GM21515 (cell line): ENCODE measurements around the gene TP53AIP1.

Experiments used
- ATAC-seq: cut with Tn5 transposase; IDR thresholded peaks from one replicate; pipeline ENCODE4 v1.9.1; 2021; ENCODE audit not compliant: unreplicated experiment

The TP53AIP1 gene, protein sequence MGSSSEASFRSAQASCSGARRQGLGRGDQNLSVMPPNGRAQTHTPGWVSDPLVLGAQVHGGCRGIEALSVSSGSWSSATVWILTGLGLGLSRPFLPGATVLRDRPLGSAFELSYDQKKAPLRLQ

DNA sequence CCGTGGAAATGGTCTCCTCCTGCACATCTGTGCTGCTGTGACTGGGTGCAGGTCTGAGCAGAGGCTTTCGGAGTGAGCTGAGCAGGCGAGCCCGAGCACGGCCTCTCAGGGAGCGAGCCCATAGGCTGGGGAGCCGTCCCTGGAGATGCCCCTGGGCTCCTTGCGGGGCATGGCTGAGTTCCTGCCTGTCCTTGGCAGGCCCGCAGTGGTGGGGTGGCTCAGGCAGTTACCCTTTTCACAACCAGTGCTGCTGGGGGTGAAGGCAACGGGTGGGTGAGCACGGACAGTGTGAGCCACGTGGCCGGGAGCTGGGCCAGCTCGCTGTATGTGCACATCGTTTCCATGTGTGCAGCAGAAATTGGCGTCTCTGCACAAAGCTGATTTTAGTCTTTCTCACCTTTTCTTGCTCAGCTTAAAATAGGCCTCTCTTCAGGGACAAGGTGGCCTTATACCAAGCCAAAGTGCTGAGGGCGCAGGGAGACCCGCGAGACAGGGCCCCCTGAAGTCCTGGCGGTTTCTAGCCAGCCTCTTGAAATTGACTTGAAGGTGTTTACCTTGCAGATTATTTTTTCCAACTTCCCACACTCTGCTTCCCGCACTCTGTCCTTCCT, at the start of gene TP53AIP1:
TP53AIP1 (minus strand) TSS at position 55 of the 611 bp plus-strand sequence. CDS start 5,053 bp downstream, outside the sequence.
- ATAC-seq = no peak

DNA sequence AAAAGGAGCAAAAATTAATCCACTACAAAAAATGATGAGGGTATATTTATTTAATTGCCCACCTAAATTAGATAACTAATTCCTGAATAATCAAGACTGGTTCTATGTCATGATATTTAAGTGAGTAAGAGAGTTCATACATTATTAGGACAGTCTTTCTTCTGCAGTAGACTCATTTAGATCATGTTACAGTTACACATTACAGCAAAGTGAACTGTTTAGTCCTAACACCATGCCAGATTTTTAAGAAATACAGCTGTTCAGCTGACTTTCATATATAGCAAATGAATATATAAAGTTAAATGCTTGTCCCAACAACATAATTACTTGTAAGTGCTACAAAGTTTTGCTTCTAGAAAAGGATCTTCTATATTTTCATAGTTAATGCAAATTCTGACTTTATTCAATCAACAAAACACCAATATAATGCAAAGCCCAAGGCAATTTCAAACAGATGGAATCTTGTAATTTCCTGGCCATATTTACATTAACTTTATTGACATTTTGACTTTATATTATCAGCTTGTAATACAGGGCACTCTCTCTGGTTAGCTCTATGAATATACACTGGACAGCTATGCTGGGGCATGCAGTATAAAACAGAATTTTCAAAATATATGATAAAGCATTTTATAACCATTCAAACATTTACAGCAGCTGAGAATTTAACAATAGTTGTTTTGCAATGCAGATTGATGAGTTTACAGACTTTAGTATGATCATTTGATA, 45.7 kb upstream of the TP53AIP1 start:
- ATAC-seq = no peak

DNA sequence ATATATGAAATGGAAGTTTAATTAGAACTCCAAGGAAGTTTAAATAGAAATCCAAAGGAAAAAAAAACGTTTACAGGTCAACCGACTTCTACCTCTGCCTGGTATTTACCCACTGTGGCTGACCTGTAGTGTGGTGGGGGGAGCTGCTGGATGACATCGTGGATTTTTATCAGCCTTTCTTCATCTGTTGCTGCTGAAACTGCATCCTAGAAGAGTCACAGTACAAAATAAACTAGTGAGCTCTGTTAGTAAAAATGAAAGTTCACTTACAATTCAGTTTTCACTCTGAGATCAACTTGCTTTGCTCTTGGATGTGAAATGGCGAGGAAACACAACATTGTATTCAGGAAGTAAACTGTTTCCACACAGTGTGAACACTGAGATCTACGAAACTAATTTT, 43.2 kb upstream of the TP53AIP1 start:
- ATAC-seq = no peak

DNA sequence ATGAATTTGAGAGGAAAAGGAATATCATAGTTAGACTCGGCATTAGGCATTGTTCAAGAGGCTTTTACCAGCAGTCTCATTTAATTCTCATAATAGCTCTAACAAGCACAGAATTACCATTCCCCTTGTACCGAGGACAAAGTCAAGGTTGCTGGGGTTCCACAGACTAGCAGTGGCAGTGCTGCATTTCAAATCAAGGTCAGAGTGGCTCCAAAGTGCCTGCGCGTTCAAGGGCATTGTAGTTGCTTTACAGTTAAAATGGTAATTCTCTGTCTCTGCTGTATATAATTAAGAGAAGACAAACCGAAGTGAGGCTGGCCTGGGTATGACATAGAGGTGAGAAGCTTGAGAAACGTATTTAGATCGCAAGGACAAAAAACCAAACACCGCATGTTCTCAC, 40.4 kb upstream of the TP53AIP1 start:
- no peak for ATAC-seq

DNA sequence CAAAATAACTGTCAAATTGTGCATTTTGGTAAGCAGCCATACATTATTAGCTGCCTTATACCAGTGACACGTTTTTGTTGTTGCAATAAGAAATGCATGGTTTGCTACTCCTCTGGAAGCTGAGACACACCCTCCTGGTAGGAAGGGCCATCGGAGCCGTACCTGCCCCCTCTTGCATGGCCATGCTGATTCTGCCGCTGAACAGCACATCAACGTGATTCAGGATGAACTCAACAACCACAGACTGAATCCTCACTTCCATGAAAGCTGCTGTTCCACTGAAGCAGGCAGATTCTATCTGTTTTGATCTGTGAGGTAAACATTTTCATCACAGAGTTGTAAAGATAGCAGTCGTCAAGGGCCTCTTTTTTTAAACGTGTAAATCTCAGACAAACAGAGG, 38.6 kb upstream of the TP53AIP1 start:
- ATAC-seq = no peak

DNA sequence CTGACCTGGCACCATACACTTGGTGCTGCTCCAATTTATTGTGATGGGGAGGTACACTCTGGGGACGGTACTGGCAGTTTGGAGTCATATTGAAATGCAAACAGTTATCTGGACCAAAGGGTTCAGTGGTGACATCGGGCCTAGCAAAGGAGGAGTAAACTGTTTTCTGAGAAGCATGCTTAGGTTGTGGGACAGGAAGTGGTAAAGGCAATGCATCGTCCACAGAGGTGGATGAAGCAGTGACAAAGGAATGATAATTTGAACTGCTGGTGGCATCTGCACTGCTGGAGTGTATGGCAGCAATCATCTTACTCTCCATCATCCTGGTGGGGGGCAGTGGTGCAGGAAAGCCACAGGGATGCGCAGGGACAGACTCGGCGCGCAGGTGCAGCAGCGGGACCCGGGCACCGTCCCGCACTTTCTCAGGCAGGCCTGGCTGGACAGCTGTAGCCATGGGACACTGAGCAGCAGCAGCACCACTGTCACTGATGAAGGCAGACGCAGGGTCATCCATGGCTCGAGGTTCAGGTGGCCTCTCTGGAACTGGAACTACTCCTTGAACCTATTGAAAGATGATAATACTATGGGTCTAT, 28.0 kb upstream of the TP53AIP1 start:
- ATAC-seq = no peak

DNA sequence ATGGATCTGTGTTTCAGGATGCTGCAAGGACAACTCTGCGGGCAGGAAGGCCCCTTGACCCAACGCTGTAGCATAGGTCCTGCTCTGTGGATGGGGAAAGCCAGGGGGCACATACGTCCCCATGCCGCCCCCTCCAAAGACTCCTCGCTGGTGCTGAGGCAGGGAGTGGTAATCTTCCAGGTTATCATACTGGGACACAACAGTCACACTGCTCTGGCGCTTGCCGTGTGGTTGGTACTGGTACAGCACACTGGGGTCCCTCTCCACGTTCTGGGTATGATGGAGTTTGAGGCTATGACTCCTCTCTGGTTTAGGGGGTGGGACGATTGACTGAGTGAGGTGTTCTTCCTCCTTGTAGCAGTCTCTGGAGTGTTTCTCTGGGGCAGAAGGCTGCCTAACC, 26.2 kb upstream of the TP53AIP1 start:
- no peak for ATAC-seq

DNA sequence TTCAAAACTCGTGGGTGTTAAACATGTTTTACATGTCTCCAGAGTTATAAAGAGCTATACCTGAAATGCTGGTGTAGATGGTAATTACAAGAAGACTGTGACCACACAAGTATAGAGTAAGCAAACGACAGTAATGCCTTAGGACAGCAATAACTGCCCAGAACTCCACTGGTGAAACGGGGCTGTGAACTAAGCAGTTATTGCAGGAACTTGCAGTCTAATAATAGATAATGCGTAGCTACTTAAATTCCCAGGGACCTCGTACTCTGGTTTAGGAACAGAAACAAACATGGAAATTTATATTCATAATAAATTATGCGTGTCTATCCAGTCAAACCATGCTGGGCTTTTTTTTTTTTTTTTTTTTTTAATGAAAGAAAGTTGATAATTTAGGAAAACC, 24.9 kb upstream of the TP53AIP1 start:
- ATAC-seq = no peak

DNA sequence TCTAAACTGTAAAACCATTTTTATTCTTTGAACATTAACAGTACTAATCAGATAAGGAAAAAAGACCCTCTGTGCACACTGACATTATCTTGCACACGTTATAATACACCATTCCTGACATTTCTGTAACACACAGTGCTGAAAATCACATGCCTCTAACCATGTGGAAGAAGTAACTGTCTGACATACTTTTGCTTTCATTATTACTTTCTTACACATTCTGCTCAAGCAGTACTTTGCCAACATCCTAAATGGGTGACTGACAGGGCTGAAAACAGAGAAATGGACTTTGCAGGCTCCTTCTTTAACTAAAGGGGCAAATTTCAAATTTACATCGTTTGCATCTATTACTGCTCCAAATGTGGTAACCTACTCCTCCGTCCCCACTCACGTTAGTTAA, 22.8 kb upstream of the TP53AIP1 start:
- peak; percentile 99 for ATAC-seq

DNA sequence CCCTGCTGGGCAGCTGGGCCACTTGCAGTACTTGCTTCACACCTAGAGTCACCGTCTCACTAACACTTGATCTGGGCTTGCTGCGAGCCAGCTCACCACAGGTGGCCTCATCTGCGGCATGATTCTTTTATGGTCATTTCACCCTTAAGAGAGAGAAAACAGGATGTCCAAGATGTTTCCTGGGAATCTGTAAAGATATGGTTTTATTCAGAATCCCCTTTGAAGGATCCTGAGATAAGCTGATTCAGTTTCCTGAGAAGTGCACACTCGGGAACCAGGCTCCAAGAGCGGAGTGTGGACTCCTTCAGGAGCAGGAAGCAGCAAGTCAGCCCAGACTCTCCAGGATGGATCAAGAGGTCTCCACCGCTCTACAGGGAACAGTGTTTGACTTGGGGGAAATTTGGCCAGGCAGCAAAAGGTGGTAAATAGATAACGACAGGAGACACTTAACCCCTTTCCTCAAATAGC, 21.8 kb upstream of the TP53AIP1 start:
- no peak for ATAC-seq

DNA sequence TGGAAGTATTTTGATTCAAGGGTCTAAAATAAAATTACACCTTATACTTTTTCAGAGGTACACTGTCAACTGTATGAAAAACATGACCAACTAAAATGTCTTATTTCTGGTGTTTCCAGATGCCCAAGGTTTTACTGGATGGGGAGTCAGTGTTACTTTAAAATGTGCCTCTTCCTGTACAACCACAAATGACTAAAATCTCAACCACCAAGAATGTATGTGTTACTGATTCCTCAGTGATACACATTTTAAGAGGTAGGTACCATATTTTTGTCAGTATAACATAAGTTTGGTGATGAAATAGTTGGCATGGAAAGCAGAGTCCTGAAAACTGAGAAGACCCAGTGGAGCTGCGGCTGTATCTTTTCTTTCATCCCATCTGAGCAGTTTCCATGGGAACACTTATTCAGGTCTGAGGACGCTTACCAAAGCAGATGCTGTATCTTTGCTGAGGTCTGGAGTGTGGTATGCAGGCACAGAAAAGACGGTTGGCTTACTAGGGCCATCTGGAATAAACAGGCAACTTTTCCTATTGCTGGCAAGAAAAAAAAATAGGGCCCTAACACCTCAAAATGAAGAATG, 21.2 kb upstream of the TP53AIP1 start:
- ATAC-seq = no peak

DNA sequence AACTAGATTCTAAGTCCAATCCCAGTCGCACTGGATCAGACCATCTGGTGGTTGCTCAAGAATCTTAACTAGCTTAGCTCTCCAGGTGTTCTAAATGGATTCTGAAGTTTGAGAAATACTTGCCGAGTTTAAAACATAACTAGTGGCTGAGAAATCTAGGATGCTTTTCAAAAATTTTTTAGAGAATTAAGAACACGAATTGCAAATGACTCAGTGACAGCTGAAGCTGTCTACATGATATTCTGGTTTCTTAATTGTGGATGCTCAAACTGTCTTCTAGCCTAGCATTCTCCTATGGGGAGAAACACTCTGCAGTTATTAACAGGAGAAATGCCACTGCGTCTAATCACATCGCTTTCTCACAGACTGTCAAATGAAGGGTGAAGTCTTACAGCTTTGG, 20.2 kb upstream of the TP53AIP1 start:
- no peak for ATAC-seq

DNA sequence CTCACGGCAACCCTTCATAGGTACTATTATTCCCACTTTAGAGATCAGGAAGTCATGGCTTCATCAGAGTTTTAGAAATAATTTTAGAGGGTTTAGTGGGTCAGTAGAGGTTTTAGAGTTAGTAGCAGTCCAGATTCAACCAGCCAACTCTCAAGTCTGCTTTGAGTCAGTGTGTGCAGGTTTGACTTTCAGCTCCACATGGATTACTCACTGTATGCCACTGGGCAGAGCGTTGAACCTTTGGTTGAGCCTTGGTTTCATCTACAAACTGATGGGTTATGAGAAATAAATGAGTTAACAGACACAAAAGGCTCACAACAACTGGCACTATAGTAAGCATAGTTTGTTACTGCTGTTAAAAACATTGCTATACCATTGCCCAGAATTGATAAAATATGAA, 19.0 kb upstream of the TP53AIP1 start:
- no peak for ATAC-seq

DNA sequence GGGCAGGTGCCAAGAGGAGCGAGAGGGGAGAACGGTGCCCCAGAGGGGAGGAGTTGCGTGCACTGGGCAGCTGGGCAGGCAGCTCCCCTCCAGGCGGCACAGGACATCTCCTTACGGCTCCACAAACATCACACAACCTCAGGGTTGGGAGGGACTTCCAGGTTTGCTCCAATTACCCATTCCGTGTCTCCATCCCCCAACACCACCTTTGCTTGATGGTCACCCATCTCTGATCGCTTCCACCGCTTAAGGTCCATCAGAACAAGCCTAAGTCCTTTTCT, 14.5 kb upstream of the TP53AIP1 start:
- ATAC-seq = no peak

DNA sequence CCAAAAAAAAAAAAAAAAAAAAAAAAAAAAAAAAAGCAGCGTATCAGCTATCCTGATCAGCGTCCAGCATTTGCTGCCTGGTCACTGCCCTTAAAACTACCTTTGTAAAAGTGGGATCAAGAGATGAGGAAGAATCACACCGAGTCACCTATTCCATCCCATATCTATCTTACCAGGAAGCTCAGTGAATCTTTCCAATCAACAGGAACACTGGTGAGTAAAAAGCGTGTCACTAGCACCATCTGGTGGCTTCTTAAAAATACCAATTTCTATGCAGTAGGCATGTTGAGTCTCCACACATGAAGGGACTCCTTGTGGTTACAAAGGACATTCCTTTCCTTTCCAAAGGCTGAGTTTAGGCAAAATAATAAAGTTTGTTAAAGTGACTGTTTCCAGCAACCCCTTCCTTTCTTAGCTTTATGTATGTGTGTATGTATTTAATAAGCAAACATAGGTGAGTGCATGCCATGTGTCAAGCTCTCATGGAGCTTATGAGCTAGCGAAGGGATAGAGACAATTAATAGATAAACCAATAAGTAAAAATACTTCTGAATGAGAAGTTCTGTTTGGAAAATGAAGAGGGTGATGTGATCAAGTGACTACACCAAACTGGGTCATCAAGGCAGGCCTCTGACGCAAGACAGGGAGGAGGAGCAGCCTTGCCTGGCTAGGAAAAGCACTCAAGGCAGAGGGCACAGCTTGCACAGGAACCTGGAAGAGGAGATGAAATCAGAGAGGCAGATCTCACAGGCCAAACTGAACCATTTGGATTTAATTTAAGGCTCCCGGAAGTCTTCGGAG, 13.9 kb upstream of the TP53AIP1 start:
- ATAC-seq = peak; percentile 65

DNA sequence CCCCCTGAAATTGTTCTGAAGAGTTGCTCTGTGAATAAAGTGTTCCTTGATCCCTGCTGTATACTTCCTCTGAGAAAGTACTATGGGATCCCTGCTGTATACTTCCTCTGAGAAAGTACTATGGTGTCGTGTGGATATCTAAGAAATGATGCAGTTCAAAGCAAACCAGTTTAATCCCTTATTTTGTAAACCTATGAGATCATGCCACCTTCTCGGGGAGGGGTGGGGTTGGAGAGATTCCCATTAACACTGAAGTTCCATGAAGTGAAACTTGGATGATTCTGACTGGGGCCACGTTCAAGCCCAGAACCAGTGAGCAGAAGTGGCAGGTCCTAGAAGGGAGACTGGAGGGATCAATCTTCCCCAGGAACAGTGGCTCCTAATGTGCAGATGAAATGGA, 13.0 kb upstream of the TP53AIP1 start:
- no peak for ATAC-seq

DNA sequence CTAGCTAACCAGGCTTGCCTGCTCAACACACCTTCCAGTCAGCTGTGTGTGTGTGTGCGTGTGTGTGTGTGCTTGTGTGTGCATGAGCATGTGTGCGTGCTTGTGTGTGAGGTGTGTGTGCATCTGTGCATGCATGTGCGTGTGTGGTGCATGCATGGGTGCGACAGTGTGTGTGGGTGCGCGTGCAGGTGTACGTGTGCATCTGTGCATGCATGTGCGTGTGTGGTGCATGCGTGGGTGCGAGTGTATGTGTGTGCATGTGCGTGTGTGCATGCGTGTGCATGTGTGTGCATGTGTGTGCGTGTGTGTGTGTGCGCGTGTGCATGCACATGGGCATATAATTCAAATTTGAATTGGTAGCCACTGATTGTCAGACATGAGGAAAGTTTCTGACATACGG, 10.5 kb upstream of the TP53AIP1 start:
- ATAC-seq = no peak

DNA sequence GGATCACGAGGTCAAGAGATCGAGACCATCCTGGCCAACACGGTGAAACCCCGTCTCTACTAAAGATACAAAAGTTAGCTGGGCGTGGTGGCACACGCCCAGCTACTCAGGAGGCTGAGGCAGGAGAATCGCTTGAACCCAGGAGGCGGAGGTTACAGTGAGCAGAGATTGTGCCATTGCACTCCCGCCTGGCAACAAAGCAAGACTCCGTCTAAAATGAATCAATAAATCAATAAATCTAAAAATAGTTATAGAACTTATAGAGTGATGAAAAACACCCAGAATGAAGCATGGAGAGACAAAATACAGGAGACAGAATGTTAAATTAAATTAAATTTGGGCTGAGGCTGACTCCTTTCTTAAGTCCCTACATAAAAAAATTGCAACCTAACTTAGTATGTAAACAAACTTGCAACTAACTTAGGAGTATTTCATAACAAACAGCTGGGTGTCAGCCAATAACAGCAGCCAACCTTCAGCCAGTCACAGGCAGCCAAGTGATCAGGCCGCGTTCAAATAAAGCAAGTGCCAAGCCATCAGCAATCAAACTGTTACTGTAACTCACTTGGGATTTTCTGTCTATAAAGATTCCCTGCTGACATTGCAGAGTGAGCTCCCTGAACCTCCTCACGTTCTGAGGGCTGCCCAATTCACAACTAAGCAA, 7.3 kb upstream of the TP53AIP1 start:
- ATAC-seq = no peak

DNA sequence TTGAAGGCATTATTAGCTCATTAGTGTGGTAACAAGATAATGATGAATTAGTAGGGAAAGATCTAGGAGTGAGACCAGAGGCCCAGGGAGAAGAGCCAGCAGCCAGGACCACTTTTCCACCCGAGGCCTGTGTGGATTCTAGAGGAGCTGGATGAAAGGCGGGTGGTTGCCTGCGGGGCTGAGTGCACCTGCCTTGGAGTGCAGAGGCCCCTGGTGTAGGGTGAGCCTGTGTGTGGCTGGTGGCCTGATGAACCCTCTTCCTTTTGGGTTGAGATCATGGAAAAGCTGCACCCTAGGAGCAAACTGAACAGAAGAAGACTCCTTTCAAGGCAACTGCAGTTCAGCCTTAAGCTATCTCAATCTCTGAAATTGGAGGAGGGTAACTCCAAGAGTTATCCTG, 5.9 kb upstream of the TP53AIP1 start:
- no peak for ATAC-seq

DNA sequence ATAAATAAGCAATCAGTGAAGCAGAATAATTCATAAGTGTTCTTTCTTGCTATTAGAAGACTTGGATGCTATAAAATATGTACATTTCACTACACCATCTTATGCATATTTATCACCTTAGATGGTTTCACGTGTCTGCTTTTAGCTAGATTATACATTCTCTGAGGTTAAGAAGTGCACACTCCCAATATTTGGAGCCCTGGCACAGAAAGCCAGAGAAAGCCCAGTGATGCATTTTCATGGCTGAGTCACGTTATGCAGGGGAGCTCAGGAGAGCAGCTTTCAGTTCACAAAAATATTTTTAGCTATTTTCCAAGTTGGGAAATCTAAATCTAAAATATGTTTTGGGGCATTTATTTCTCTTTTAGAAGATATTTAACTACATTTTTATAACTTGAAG, 5.1 kb upstream of the TP53AIP1 start:
- ATAC-seq = no peak

DNA sequence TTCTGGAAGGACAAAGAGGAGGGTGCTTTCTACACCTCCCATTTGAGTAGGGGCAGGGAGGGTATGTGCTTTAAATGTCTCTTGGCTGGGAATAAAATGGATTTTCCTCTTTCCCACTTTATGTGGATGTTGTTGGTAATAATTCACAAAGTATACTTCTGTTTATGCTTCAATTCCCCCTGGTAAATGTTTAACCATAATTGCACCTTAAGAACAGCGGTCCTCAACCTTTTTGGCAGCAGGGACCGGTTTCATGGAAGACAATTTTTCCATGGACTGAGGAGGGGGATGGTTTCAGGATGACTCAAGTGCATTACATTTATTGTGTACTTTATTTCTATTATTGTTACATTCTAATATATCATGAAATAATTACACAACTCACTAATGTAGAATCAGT, 4.0 kb upstream of the TP53AIP1 start:
- no peak for ATAC-seq
